HK-2 (cell line): Measurements from ENCODE around the gene IL17RB.

Experiments used
- DNase-seq: peaks from one replicate; pipeline ENCODE4 v3.0.0-alpha.2; 2018; ENCODE audit not compliant: unreplicated experiment

IL17RB gene

GRCh38 chr3:53846134-53846850 is at the start of gene IL17RB, which contains the start of gene CHDH:
Gene IL17RB, plus strand, starts transcription at chr3:53846568. Its CDS starts 21 bp downstream, at chr3:53846589.
Gene CHDH, minus strand, starts transcription at chr3:53846419. Its CDS starts 22,411 bp downstream, at chr3:53824008.
- DNase-seq, result peak; percentile 55

- DNase-seq, result no peak
Measured at GRCh38 chr3:53798144-53798543, 48.2 kb upstream of the IL17RB start.

DNA sequence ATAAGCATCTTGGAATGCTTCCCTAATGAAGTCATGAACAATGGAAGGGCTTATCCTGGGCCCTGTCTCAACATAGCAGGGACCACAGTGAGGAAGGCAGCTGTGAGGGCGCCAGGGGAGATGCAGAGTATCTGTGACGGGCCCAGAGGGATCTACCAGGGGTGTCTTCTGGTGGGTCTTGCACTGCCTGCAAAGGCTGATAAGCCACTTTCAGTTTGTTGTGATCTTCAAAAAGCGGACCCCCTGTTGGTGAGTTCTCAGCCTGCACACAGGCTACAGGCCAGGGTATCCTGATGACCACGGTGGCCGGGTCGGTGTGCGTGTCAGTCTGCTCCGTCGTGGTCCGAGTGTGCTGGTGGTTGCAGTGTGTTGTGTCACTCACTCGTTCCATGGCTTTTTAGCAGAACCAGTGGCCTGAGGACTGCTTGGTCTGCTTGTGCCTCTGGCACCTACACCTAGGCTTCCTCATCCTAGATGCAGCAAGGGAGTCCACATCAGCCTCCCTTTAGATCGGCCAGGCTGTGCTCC is 47.0 kb upstream of the IL17RB start:
- no peak for DNase-seq

DNA sequence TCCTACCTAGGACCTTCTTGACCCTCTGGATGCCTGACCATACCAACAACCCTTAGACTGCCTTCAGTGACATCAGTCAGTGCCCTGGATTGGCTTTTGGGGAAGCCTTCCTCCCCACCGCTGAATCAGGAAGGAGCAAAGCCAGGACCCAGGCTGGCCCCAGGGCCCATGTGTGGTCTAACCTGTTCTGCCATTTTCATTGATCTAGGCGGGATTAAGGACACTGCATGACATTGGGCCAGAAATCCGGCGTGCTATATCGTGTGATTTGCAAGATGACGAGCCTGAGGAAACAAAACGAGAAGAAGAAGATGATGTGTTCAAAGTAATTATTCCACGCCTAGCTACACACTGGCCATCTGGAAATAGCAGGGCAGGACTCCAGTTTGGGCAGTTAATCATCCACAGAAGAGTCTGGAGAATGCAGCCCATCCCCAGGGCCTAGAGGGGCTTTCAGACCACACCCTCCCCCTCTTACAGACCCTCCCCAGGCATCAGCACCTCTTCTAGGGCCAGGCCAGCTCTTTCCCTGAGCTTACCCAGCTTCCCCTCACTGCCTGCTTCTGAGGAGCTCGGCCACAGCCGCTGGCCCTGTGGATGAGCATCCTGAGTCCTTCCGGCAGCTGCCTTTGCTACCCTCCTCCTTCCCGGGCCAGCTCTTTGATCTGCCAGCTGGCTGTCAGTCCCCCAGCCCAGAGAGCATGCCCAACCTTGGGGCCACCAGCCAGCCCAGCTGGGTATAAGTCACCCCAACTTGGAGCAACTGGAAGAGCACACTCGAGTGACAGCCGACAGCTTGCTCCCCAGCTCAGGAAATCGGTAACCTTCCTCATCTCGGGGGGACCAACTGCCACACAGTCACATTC is 46.1 kb upstream of the IL17RB start:
- no peak for DNase-seq

- no peak for DNase-seq
Measured at GRCh38 chr3:53801319-53801718, 45.0 kb upstream of the IL17RB start.

DNA sequence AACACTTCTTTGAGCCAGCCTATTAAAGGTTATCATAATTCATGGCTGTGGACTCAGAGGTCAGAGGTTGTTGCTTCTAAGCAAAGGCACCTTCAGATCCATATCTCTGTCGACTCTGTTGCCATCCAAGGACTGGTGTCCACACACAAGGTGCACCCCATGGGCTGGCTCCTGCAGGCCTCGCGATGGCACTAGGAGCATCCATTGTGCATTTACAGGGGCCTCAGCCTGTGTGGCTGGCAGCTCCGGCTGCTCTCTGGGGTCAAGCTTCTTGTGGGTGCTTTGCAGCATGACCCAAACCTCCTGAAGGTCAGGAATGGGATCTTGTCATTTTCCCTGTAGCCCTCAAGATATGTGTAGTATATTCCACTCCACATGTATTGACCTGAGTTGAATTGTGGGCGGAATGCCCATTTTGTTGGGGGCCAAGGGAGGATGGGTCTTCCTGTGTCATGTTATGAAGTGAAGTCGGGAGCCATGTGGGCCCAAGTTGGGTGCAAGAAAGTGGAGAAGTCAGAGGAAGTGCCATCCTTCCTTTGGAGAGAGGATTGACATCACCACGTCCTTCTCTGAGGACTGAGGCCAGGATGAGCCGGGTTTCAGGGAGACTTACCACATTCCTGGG is 44.0 kb upstream of the IL17RB start:
- no peak for DNase-seq

- DNase-seq, result no peak
Measured at GRCh38 chr3:53803124-53803815, 43.1 kb upstream of the IL17RB start.

DNA sequence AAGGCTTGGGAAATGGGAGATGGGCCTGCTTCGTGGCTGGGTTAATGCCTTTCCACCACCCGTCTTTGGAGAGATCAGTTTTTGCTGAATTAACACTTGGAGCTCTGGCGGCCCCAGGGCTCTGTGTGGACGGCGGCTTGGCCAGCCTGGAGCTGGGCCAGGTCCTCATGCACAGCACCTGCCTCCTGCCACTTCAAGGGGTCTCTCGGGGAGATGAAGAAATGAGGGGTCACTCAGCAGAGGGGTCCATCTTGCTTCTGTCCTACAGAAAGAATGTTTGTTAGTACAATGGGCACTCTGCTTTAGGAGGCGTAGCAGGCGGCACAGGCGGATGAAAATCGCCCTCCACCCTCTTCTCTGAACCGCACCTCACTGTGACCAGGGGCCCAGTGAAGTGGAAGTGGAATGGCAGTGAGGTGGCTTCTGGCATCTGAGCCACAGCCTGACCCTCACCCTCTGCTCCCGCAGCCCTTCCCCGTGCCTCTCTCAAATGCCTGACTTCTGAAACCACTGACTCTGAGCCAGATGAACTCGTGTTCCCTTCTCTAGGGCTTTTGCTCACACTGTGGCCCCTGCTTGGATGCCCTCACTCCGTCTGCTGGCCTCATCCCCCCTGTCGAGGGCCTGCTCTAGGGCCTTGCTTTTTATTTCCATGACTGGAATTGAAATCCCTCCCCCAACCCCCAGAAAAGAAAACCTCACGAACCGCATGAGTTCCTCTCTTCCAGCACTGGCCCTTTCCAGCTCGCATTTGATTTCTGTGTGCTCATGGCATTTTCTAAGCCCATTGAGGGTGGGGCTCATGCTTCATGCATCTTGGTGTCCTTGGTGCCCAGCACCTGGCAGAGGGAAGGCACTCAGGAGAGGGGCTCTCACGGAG is 42.3 kb upstream of the IL17RB start:
- DNase-seq, result no peak

DNA sequence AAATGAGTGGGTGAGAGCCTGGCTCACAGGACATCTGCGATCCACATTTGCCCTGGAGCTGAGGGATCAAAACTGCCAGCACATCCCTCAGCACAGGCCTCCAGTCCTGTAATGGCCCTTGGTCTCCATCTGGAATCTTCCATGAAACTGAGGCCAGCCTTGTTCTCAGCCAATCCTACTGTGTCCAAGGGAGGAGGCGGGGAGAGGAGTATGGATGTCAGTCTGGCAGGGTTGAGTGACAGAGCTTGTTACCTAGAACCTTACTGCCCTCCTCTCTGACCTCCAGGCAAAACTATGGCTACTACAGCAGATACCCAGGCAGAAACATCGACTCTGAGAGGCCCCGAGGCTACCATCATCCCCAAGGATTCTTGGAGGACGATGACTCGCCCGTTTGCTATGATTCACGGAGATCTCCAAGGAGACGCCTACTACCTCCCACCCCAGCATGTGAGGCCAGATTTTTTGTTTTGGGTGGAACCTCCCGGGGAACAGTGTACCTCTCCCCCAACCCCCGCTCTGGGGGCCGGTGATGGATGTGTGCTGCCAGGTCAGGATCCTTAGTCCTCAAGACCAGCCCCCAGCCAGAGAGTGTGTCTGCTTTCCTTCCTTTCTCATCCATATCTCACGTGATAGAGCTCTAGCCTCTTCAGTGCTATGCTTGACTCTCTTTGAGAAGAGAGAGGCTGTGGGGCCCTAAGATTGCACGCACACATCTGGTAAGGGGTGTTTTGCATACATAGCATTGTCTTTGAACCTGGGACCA is 41.5 kb upstream of the IL17RB start:
- peak; percentile 65 for DNase-seq

DNA sequence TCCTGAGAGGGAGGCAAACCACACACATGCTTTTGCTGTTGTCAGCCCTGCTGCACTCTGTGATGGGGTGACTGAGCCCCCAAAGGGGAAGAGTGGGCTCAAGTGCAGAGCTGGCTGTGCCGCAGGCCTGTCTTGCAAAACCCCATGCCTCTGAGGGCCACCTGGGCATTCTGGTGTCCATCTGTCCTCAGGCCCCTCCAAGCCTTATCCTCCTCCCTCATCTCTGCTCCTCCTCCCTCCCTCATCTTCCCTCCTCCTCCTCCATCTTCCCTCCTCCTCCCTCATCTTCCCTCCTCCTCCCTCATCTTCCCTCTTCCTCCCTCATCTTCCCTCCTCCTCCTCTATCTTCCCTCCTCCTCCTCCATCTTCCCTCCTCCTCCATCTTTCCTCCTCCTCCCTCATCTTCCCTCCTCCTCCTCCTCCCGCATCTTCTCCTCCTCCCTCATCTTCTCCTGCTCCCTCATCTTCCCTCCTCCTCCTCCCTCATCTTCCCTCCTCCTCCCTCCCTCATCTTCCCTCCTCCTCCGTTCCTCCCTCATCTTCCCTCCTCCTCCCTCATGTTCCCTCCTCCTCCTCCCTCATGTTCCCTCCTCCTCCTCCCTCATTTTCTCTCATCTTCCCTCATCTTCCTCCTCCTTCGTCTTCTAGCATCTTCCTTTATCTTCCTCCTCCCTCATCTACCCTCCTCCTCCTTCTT is 40.8 kb upstream of the IL17RB start:
- DNase-seq, result no peak

DNA sequence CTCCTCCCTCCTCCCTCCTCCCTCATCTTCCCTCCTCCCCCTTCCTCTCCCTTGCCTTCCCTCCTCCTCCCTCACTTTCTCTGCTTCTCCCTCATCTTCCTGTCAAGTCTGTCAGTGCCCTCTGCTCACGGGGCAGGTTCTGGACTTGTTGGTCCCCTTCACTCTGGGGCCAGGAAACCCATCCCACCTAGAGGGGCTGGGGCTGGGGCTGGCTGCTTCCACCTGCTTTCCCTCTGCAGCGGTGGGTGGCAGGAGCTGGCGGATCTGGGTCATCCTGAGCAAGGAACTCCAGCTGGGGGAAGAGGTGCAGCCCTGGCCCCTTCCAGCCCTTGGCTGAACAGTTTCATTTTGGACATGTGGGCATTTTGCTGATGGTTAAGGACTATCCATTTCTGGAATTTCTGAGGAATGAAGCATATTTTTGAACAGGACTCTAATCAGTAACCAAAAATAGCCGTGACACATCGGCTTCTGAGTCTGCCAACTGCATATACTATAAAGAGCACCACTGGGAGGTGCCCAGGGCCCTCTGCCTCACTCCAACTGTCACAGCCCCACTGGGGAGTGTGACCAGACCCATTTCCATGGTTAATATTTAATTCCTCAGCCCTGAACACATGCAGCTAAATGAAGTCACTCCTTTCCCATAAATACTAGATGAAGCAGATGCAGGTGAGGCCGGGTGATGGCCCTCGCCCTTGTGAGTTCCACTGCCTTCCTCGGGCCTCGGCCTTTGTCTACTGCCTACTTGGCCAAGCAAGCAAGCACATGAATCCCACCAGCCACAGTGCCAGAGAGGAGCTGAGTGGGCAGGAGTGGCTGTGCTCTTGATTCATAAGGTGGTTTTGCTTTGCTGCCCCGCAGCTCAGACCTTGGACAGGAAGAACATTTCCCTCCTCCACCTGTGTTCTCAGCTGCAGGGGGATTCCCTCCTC is 39.9 kb upstream of the IL17RB start:
- DNase-seq, result peak; percentile 72

DNA sequence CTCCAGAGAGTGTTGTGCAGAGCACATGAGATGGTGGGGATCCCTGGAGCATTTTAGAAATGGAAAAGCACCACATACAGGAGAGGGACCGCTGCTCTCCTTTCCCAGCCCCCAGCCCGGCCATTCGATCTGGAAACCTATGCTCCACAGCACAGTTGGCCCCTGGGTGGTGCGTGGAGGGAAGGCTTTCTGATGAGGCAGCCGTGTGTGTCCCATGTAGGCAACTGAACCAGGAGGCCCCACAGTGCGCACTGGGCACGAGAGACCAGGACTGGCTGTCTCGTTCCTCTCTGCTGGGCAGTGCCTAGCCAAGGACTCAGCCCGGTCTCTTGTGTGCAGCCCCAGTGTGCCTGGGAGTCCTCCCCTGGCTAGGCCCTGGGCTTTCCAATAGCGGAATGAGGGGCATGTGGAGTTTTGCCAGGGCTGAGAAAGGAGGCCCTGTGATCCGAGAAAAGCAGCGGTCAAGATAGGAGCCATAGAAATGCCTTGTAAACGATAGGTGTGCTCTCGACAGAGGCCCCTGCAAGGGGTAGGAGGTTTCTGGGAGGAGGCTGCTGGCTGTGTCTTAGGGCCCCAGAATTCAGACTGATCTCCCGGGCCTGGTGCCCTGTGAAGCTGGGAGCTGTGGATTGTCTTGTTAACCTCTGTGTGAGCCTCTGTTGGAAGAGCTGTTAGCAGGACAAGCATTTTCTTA is 39.1 kb upstream of the IL17RB start:
- no peak for DNase-seq

DNA sequence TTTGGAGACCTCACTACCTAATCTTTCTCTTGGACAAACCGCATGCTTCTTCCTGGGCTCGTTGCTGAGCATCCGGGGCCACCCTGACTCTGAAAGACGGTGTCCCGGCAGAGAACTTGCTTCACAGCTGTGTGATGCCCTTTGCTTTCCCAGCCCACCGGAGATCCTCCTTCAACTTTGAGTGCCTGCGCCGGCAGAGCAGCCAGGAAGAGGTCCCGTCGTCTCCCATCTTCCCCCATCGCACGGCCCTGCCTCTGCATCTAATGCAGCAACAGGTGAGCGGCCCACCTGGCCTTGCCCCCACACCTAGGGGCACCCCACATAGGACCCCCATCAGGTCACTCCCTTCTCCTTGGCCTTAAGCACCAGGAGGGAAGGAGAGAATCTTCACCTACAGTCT is 37.9 kb upstream of the IL17RB start:
- DNase-seq, result no peak

DNA sequence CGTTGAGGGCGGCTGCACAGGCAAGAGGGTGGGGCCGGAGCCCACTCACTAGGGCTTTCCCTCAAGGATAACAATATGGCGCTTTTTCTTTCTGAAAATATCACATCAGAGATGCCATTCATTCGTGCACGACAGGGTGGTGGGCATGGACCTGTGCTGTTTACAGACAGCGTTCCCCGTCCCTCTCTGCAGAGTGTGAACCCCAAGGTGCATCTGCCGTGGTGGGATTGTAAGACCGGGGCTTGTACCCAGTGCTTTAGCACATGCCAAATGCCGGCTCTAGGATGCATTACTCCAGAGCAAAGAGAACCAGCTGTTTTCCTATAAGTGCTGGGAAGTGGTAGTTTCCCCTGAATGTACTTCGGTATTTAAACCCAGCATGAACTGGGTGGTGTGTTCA is 37.1 kb upstream of the IL17RB start:
- no peak for DNase-seq

DNA sequence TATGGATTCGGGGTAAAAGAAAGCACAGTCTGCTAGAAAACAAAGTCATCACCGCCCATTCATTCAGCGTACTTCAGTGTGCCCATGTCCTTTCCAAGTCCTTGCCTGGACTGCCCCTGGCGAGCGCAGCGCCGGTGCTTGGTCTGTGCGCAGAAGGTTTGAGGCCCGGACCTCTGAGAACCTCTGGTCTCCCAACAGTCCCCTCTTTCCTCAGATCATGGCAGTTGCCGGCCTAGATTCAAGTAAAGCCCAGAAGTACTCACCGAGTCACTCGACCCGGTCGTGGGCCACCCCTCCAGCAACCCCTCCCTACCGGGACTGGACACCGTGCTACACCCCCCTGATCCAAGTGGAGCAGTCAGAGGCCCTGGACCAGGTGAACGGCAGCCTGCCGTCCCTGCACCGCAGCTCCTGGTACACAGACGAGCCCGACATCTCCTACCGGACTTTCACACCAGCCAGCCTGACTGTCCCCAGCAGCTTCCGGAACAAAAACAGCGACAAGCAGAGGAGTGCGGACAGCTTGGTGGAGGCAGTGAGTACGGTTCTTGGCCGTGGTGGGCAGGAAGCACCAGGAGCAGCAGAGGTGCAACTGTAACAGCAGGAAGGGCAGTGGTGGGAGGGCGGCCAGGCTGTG is 36.5 kb upstream of the IL17RB start:
- DNase-seq, result no peak

DNA sequence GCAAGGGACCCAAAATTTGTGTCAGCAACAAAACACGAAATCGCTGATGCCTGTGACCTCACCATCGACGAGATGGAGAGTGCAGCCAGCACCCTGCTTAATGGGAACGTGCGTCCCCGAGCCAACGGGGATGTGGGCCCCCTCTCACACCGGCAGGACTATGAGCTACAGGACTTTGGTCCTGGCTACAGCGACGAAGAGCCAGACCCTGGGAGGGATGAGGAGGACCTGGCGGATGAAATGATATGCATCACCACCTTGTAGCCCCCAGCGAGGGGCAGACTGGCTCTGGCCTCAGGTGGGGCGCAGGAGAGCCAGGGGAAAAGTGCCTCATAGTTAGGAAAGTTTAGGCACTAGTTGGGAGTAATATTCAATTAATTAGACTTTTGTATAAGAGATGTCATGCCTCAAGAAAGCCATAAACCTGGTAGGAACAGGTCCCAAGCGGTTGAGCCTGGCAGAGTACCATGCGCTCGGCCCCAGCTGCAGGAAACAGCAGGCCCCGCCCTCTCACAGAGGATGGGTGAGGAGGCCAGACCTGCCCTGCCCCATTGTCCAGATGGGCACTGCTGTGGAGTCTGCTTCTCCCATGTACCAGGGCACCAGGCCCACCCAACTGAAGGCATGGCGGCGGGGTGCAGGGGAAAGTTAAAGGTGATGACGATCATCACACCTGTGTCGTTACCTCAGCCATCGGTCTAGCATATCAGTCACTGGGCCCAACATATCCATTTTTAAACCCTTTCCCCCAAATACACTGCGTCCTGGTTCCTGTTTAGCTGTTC is 35.0 kb upstream of the IL17RB start:
- no peak for DNase-seq
